Stimulated activated naive CD4-positive, alpha-beta T cell treated with Interleukin-2 at 50 U/mL for 16 hours (primary cell): ENCODE measurements around the gene PTPRD.

Experiments used
- DNase-seq: peaks from one replicate; lab custom pipeline; 2025; lab: John Stamatoyannopoulos, UW

Gene PTPRD

GRCh38 chr9:8643896-8644295 is 1968.9 kb downstream of the PTPRD start:
- DNase-seq = no peak

- no peak for DNase-seq
Observed at GRCh38 chr9:8643464-8643863, 1969.3 kb downstream of the PTPRD start.

GRCh38 chr9:8640761-8641160 is 1972.0 kb downstream of the PTPRD start:
- no peak for DNase-seq

GRCh38 chr9:8637626-8638025 is 1975.2 kb downstream of the PTPRD start:
- DNase-seq = no peak

GRCh38 chr9:8633784-8634183 is 1979.0 kb downstream of the PTPRD start:
- no peak for DNase-seq

DNA sequence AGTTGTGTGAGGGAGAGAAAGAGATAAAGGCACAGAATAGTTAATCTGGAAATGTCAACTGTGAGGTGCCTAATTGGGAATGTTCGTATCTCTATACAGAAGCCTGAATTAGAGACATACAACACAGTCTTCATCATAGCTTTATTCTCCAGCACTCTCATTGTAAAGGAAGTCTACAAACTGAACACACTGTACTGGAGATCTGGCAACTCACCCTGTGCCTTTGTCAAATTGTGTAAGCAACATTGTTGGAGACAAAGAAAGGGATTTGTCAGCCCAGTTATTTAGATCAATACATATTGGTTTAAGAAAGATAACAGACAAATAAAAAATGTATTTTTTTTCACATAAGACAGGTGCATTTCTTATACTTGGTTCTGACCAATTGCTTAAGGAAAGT is 1980.3 kb downstream of the PTPRD start:
- no peak for DNase-seq

GRCh38 chr9:8628791-8629190 is 1984.0 kb downstream of the PTPRD start:
- no peak for DNase-seq

DNA sequence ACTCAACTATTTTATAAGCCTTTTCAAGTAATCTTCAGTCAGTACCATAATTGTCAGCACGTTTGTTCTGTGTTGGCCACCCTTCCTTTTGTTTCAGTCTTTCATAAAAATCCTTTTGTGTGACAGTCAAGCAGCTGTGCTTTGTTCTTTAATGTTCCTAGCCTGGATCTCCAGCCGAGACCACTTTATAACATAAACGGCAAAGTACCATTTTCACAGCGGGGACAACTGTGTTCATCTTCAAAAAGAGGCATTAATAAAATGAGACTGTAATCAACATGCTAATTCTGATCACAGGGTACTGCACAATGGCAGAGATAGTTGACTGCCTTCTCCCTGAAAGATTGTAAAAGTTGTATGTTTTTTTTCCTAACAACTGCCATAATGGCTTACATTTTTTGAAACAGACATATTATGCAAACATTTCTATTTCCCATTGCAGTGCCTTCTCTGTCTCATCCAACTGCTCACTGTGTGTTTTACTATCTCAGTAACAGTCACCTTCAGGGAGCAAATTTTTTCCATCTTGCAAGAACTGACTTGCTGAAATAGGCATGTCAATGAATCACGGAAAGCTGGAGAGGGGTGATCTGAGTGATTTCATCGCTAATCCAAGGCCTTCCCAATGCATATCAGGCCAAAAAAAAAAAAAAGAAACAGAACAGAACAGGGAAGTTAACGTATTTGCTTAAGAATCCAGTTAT is 1984.7 kb downstream of the PTPRD start:
- DNase-seq = no peak

GRCh38 chr9:8622871-8623270 is 1989.9 kb downstream of the PTPRD start:
- no peak for DNase-seq

DNA sequence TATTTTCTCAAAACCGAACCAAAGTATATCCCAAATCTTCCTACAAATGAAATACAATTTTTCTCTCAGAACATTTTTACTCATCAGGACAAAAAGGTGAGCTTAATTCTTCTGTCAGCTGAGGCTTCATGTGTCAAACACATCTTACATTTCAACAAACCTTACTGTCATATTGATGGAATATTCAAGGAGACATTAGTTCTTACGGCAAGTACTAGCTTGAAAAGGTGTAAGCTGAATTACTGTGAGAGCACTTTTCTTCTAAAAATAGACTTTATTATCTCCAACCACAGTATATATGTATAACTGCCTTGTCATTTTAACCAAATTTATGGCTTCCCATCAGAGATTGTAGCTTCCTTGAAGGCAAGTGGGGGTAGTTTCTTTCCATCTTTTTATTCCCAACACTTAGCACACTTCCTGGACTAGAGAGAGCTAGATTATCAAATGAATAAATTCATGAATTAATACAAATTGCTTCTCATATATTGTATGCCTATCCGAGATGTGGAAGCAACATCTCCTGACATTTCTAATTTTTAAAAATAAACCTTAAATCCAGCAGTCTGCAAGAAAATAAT is 1990.5 kb downstream of the PTPRD start:
- no peak for DNase-seq

DNA sequence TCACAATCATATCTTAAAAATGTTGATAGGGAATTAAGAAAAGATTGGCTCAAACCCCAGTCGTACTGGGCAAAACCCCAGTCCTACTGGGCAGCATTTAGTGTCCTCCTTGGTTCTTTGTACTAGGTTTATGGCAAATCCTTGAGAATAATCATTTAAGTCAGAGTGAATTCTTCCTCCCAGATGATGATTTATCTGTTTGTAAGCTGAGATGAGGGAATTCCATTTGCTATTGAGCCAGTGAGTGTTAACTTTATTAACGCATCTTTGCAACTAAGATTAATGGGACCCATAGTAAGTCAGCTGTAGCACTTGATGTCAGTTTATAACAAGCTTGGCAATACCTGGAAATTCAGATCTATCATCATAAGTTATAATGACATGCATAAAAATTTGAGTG is 1991.4 kb downstream of the PTPRD start:
- DNase-seq = no peak

DNA sequence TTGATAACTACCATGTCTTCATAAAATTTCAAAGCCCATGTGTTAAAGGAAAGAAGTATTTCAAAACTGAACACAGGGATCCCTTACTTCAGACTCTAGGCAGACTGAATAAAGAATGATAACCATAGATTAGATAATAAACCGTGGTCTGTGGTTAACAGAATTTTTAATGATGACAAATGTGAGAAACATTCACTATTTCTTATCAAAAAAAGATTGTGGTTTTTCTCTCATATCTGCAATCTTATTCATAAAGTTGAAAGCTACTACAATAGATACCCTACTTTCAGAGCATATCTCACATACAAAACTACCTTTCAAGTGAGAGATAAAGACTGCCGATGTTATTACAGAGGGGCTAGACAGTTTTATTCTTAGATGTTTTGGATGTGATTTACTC is 1996.4 kb downstream of the PTPRD start:
- DNase-seq = no peak

- DNase-seq = no peak
Observed at GRCh38 chr9:8614926-8615440, 1997.8 kb downstream of the PTPRD start.

DNA sequence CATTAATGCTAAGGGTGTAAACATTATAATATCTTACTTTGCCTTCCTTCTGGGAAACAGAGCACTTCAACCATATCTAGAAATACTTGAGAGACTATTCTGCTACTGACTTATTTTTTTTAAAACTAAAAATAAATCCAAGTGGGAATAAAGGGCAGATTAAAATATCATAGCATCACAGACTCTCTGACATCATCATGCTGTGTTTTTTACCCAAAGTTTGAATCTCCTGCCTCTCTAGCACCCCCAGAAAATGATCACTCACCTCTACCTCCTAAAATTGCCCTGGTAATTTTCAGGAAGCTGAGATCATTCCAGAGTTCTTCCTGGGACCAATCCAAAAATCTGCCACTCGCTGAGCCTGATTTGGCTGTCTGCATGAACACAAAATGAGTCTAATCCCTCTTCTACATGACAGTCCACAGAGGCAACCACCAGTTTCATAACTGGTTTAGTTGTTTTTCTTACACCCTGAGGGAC is 1999.4 kb downstream of the PTPRD start:
- DNase-seq = no peak

GRCh38 chr9:8611153-8611552 is 2001.6 kb downstream of the PTPRD start:
- DNase-seq = no peak

DNA sequence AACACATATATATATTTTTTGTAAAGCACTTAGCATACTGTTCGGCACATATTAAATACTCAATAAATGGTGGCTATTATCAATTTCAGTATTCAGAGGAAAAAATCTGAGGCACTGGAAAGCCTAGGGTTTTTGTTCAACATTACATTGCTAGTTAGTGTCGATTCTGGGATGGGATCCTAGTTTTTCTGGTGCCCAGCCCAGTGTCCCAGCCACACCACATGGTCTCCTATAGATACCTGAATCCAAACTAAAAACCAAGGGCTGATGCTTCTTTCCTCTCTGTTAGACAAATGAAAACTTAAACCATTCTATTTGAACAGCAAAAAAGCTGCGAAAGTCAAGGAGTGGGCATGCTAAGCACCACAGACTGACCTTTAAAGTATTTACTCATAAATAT is 2002.5 kb downstream of the PTPRD start:
- DNase-seq = no peak

- DNase-seq = no peak
Observed at GRCh38 chr9:8605096-8605495, 2007.7 kb downstream of the PTPRD start.

DNA sequence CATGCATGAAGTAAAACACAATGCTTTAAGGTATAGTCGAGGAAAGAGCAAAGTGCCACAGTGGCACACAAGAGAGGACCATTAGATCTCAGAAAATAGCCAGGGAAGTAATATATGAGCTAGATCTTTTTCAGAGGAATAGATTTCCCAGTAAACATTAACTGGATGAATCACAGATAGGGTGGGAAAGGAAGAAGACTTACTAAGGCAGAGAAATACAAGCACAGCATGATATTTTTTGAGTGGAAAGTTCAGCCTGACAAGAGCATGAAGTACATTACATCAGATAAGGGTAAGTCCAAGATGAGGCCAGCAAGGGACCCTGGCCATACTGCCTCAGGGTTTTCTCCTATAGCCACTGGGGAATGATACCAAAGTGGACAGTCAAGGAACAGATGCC is 2008.6 kb downstream of the PTPRD start:
- no peak for DNase-seq

DNA sequence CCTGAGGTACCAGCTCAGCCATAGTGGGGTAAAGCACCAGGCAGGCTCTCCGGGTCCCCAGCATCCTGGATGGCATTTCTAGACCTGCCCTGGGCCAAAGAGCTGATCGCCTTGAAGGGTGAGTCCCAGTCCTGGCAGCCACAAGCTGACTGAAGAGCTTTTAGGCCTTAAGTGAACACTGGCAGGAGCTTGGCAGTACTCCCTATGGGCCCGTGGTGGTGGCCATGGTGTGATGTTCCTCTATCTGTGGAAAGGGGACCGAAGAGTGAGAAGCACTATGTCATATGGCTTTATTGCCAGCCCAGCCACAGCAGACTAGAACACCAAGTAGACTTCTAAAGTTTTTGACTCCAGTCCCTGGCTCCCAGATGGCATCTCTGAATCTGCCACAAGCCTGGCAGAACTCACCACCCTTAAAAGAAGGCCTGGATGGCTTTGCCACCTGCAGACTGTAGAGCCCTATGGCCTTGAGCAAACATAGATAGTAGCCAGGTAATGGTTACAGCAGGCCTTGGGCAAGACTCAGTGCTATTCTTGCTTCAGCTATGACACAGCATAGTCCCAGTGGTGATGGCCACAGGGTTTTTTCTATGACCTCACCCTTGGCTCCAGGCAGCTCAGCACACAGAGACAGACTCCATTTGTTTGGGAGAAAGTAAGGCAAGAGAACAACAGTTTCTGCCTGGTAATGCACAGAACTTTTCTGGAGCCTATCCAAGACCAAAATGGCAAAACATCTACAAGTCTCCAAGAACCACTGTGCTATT is 2011.7 kb downstream of the PTPRD start:
- no peak for DNase-seq

DNA sequence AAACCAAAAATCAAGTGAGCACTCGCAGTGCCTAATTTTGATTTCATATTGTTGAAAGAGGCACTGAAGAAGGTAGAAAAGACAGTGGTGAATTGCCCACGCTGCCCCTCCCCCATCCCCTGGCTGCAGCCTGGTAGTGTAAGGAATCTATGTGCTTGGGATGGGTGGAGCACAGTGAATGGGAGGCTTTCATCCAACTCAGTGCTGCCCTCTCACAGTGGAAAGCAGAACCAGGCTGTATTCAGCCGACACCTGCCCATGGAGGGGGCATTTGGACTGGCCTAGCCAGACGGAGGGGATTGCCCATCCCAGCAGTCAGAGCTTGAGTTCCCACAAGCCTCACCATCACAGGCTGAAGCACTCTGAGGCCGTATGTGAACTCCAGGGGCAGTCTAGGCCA is 2012.9 kb downstream of the PTPRD start:
- DNase-seq = no peak

GRCh38 chr9:8589476-8589875 is 2023.3 kb downstream of the PTPRD start:
- no peak for DNase-seq

DNA sequence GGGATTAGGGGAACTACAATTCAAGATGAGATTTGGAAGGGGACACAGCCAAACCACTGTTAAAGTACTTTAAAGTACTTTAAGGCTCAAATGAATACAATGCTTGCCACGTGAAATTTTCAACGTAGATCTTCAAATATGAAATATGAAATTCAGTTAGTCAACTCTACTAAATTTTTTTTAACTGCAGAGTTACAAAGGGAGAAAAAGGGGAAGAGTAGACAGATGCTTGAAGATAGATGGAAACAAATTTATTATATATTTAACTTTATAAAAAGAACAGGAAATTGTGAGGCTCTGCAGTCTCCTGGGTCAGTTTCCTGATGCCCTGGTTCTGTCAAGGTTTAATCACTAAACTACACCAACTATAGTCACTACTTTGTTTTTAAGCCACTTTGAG is 2027.8 kb downstream of the PTPRD start:
- no peak for DNase-seq

DNA sequence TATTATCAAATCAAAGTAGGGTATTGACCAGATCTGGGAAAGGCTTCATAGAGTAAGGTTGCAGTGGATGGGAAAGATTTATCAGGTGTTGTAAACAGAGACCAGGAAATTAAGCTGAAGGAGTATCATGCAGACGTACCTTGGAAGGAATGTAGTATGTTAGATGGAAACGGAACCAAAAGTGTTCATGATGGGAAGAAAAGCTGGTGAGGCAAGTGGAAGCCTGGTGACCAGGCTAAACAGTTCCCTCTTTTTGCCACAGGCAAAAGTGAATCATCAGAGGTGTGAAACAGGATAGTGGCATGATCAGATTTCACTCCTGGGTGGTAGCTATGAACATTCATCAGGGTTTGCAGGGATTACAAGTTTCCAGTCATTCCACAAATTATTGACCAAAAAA is 2033.1 kb downstream of the PTPRD start:
- DNase-seq = no peak
